ENCODE measurements around the gene TAF3.

Gene TAF3

DNA sequence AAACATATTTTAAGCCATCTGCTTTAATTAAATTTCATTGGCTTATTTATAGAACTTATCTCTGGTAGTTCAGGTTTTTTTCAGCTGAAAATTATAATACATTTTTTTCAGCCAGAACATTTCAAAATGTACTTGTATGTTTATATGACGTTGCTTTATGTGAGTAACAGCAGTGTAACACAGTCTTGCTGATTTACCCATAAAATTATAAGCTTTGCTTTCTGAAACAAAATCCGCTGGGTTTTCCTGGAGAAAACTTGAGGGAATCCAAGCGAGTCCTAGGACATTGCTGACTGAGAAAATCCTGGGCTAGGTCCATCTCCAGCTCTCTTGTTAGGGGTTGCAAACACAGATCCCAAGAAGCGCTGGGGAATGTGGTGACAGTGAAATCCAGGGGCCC lies 124.0 kb downstream of the TAF3 start:
- DNase-seq, result no peak

DNA sequence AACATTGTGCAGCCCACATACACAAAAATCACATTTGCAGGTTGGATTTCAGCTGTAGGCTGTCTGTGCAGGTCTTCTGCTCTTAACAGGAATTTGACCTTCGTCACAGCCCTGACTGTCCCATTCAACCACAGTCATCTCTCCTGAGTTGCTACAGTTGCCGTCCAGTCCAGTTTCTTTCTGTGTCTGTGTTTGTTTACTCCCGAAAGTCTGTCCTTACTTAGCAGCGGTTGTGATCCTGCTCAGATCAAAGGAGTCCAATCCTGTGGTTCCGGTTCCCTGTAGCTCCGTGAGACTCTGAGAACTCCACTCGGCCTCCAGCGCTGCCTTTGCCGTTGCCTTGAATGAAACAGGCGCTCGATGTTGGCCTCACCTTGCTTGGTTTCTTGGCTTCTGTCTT lies 124.6 kb downstream of the TAF3 start:
- no peak for DNase-seq

DNA sequence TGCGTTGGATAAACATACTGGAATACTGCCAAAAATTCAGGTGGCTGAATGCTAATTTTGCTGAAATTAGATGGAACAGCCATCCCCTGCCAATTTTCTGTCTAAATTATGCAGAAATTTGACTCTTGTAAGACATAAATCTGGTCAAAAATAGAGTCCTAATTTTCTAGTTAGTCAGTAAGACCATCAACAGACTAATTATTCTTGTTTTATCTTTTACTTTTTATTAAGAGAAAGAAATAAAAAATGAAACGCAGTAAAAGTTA lies 125.8 kb downstream of the TAF3 start:
- no peak for DNase-seq

DNA sequence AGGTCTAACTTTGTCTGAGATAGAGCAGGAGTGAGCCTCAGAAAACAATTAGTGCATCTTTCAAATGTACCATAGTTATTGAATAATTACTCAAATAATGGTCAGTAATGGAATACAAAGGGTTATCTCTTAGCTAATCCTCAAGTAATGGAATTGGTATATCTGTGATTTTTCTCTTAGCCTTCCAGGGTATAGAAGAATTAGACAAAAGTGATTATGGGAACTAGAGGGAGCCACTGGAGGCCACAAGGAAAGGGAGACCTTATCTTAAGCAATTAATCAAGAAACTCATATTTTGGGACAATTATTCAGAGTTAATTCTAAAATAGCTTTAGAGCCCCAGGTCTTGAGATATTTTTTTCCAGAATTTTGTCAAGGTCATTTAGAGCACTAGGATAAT lies 126.2 kb downstream of the TAF3 start:
- no peak for DNase-seq

DNA sequence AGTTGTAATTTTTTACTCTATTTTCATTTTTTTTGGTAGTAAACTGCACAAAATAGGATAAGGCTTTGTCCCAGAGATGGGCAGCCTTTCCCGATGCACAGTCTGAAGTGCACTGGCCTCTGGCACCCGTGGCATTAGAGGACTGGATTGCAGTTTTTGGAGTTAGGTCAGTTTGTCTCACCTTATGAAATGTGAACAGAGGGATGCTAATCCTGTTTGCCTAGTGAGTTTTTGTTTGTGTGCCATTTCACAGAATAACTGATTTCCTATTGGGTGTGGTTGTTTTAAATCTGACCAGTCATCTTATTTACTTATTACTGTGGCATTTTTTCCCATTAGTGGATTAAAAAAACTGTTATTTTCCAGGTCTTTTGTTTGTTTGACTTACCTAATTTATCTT lies 126.7 kb downstream of the TAF3 start:
- DNase-seq, result no peak

DNA sequence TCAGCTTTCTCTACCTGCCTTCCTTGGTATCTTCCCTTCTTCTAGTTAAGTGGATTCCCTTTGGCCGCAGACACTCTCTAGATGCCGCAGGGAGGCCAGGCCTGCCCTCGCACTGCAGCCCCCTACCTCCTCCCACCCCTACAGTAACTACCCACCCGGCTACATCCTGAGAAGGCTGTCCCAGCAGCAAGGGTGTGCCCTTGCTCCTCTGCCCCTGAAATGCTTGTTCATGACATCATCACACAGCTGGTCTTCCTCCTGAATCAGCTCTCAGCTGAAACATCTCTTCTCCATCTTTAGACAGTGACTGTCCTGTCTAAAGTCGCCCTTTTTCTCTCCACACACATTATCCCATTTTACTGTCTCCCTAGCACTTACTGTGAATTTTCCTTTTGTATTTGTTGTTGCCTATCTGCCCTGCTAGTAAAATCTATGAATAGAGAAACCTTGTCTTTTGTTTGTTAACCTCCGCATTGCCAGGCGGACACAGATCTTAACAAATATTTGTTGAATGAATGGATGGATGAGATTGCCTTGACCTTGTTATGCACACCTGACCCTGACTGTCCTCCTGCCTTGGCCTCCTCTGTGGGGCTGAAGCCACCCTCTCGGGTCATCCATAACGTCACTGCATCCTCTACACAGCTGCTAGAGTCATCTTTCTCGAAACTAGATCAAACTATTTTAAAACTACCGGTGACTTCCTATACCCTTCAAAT lies 127.3 kb downstream of the TAF3 start:
- DNase-seq, result no peak

DNA sequence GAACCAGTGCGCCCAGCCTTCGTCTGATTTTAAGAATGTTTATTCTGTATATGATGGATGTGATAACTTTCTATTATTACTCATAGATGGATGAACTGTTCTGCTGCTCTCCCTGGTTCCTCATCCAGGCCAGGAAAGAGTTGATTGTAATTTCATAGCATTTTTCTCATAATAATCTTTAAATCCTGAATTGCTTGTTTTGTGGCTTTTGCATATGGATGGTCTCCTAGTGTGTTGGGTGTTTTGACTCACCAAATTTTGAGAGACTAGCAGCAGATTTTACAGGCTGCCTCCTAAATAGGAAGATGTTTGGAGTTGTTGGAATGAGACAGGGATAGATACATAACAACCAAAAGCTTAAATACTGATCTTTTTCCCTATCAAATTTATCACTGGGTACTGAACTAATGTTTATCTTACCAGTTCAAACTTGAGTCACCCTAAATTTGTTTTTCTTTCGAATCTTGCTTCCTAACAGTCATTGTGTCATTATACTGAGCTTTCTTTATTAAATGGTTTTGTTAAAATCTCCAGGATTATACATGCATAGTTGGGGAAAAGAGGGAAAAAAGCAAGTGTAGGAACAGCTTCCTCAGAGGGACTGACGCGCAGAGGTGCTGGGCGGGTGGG lies 130.2 kb downstream of the TAF3 start:
- no peak for DNase-seq

DNA sequence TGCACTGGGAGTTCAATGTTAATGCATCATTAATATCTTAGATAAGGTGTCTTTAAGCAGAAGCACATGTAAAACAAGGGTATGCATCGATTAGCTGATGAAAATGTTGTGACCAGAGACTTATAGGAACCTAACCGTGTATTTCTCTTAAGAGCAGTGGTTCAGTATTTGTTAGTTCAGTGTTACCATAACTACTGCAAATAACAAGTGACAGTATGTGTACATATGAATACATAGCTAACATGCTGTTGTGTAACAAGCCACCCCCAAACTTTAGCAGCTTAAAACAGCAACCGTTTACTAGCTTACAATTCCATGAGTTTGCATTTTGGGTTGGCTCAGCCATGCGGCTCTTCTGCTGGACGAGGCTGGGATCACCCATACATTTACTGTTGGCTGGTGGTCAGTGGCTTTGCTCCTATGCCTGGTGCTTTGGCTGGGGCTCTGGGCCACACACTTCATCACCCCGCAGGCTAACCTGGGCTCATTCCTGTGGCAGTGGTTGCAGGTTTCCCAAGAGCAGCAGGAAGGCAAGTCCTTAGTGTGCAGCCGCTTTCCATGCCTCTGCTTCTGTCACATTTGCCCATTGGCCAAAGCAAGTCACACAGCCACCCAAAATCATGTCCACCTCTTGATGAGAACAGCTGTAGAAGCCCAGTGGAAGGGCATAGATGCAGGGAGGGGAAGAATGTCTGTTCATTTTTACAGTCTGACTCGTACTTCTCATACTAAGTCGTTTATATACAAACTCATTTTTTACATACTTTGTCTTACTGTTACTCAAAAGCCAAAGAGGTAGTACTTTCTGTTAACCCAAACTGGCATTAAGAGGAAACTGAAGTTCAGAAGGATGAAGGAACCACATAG lies 132.9 kb downstream of the TAF3 start:
- DNase-seq, result no peak

DNA sequence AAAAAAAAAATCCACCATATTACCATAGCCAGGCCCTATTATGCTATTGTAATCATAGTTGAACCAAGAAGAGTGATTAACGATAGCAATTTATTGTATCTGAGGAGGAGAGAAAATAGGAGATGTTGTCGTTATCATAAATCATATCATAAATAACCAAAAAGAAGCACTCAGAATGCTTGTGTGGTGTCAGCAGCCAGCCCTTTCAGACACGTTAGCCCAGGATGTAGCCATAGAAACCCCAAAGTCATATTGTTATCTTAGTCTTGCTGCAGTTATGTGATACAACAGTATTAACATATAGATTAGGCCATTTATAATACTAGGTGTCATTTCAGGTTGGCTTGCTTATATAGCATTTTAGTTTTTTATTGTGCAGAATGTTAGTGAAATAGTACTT lies 134.0 kb downstream of the TAF3 start:
- DNase-seq, result no peak

DNA sequence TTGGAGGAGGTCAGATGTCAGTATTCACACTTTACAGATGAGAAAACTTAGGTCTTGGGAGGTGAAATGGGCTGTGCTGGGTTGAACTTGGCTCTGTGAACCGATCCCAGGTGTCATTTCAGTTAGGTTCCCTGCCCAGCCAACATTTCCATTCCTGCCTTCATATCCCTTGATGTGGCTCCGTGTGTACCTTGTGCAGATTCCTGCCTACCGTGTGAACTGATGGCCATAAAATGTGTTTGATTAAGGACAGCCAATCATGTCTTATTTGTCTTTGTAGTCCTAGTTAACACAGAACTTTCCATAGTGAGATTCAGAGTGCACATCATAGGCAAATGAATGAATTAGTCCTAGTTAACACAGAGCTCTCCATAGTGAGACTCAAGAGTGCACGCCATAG lies 135.1 kb downstream of the TAF3 start:
- DNase-seq, result no peak

DNA sequence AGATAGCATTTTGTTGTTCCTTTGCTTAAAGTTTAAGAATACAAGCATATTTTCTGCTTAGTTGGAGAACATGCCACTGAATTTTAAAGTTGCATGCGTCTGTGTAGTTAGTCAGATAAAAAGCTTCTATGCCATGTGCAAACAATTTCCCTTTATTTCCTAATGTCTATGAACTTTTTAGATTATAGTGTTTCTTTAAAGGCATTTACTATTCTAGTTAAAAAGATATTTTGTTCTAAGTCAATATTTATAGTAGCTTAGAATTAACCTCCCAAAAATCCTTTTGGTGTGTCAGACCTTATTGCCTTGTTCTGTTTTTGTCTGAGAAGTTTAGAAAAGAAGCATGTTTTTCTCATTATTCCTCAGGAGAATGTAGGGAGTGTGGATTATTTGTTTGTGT lies 137.1 kb downstream of the TAF3 start:
- no peak for DNase-seq

DNA sequence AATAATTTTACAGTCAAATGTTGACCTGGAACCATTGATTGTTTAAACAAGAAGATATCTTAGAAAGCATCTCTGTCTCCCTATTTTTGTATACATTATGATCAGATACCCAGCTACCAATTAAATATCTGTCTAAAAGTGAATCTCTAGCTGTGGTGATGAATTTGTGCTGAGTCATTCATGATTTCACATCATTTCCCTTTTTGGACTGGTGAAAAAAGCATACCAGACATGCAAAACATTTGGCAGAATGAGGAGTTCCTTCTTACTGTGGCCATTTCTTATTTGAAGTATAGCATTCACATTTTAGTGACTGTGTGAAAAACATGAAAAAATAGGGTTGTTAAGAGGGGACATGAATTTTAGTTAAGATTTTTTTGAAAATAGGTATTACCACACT lies 138.2 kb downstream of the TAF3 start:
- no peak for DNase-seq

DNA sequence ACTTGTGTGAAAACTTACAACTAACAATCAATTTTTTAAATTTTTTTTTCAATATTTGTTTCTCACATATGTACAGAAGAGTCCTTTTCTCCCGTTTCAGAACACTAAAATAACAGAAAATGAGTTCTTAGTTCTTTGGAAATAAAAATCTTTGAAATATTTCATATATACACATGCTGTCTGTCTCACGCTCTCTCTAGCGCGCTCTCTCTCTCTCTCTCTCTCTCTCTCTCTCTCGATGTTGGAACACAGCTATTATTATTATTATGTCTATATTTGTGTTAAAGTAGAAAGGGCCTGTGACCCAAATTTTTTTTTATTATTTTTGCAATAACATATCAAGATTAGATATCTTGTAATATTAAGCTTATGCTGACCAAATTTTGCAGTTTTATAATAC lies 139.3 kb downstream of the TAF3 start:
- no peak for DNase-seq

DNA sequence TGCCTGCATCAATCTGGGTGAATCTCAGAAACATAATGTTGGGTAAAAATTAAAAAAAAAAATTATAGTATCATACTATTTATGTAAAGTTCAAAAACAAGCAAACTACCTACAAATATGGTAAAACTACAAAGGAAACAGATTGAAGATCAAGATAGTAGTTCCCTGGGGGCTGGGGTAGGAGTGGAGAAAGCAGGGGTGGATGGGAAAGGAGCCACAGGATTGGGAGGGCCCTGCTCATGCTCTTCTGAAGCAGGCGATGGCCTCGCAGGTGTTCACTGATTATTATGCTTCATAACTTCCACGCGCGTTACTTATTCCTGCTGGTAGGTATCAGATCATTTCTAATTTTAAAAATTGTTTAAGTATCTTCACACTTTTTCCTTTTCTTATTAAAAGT lies 140.1 kb downstream of the TAF3 start:
- no peak for DNase-seq

DNA sequence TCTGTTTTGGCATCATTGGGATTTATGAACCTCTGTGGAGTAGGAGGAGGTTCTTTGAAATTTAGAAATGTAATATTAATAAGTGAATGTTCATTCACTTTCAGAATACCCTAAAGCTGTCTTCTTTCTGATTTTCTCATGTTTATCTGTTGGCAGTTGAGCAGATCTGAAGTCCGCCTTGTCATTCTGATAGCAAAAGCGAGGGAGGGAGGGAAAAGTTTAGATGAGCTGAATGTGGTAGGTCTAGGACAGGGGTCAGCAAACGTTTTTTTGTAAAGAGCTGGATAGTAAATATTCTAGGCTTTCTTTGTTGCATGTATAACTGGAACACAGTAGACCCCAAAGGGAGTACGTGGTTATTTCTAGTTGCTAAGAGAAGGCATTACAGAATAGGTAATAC lies 141.8 kb downstream of the TAF3 start:
- DNase-seq, result no peak

DNA sequence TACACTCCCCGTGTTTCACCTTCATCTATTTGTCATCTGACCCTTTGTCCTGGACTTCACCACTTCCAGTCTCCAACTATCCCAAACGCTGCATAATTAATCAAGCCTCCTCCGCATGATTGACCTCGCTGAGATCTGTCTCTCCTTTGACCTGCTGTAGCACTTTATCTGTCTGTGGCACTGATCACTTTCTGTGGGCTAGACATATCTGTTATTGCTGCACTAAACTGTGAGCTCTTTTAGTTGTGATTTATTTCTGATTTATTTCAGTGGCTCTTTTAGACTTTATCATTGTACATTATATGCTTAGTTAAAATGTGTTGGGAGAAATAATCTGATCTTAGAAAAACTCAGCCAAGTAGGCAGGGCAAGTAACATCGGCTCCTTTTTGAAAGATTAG lies 144.3 kb downstream of the TAF3 start:
- no peak for DNase-seq

DNA sequence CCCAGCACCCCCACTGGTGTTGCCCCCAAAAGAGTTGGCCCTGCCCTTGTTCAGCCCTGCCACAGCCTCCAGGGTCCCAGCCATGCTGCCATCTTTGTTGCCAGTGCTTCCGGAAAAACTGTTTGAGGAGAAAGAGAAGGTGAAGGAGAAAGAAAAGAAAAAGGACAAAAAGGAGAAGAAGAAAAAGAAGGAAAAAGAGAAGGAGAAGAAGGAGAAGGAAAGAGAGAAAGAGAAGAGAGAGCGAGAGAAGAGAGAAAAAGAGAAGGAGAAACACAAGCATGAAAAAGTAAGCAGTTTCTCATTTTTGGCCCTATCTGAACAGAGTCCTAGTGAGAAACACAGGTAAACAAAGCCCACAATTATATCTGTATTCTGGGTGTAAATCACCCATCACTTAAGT lies 147.2 kb downstream of the TAF3 start:
- DNase-seq, result no peak

DNA sequence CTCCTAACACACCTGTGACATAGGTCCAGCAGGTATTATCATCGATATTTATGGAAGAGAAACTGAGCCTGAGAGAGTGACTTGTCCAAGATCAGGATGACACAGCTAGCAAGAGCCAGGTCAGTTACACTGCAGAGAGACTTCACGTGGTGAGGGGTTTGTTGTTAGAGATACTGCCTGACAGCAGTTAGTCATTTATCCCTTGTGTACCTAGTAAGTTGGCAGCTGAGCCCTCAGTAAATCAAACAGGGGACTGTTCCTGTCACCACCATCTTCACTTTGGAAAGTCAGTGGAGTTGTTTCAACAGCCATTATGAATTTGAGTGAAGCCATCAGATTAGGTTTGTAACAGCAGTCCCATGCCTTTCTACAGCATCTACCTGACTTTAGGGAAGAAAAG lies 148.7 kb downstream of the TAF3 start:
- DNase-seq, result no peak

DNA sequence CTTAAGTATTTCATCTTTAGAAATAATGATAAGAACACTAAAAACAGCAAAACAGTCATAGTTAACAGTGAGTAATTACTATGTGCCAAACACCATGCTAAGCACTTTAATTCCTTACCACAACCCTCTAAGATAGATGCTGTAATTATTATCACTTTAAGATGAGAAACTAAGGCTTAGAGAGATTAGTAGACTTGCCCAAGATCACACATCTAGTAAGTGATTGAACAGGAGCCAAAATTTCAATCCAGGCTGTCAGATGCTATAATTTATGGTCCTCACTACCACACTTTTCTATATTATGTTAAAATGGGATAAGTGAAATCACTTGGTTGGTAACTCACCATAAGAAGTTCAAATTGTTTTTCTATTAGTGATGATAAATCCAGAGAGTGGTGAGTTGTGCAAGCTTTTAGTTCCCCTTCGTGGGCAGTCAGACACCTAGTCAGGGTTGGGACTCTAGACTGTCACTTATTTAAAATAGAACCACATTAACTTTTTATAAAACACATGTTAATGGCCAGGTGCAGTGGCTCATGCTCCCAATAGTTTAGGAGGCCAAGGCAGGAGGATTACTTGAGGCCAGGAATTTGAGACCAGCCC lies 150.3 kb downstream of the TAF3 start:
- DNase-seq, result no peak

DNA sequence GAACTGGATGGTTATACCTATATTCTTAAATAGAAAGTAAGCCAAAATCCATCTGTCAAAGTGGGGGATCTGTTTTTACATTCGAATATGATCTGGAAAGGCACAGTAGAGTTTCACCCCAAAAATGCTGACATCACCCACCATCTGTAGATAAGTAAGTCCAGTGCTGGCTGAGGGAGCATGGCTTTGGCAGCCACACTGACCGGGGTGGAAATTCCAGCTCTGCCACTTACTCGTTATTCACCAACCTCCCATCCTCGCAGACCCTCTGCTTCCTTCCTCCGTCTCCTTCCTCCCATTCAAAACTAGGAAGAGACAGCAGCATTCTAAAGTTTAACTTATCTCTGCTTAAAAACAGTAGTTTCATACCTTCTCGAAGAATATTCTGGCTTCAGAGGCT lies 151.3 kb downstream of the TAF3 start:
- no peak for DNase-seq

DNA sequence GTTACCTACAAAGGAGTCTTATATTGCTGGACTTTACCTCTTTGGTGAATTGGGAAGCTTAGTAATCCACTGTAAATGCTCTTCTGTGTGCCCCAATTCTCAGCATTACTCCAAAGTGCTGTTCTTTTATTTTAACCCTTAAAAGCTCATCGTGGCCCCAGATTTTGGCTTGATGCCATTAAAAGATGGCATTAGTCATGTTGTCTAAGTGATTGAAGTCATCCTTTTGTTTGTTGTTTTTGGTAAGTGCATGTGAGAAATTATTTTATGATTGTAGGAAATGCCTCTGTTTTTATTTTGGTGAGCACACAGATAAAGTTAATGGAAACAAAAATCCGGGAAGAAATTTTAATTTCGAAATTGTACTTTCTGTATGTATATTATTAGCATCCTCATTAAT lies 153.6 kb downstream of the TAF3 start:
- no peak for DNase-seq

DNA sequence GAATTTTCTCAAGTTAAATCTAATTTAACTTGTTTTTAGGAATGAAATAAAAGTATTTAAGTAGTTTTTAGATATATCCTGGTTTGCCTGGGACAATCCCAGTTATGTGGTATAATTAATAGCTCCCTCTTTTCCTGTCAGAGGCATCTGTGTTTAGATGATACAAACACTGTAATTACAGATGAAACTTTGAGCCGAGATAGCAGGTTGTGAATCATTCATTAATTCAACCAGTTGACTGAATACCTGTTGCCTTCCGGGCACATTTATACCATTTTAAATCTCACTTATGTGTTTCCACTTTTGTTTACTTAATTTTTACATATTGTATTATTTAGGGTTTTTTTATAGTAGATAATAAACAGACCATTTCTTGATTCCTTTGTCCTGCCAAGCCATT lies 154.1 kb downstream of the TAF3 start:
- no peak for DNase-seq

DNA sequence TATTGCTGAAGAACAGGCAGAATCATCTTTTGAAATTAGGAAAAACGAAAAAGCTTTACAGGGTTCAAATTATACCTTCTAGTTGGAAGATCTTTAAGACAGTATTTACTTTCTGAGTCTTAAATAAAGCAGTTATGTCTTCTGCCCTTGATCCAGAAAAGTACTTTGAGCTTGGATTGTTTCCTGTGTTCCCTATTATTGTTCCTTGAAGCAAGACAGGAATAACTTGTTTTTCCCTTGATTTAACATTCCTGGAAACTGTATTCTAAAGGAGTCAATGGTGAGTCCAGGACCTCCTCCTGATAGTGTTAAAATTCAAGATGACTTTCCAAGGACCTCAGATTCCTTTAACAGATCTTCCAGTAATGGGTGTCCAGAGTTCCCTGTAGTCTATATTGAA lies 161.9 kb downstream of the TAF3 start:
- DNase-seq, result no peak

DNA sequence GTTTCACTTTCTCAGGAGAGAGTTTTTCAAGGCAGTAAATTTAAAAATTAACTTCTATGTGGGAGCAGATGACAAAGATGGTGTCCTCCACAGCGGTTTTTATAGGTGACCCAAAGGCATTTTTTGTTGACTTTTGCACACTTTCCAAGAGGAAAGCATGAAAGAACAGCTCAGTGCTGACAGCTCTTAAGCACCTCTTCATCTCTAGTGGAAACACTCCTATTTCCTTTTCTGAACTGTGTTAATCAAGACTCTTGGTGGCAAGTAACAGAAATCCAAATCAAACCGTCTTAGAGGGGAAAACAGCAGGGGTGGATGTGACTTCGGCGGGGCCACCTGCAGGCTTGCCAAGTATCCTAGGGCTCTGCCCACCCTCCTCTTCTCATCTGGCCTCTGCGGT lies 164.4 kb downstream of the TAF3 start:
- DNase-seq, result no peak

Data from femur (tissue), 1 donor.